Liver (tissue), 9 donors: ENCODE data around the gene OGG1. TPM values are rescaled to one million over a fixed set of nuclear protein-coding genes. Genes with fewer than 3 reads are reported as not detected.

Experiments used
- DNase-seq: peaks from one replicate; pipeline ENCODE4 v3.0.0-alpha.2; 2017; ENCODE audit warnings: low spot score
- H3K27ac ChIP-seq, 2 donors: one replicate each; pipeline ENCODE4 v1.7.0; 2013; ENCODE audit warnings: inconsistent platforms in 2 of 2, low read length in 2 of 2, control low read depth in 1 of 2, low read depth in 1 of 2, mild to moderate bottlenecking in 1 of 2
- H3K27me3 ChIP-seq, 4 donors: one replicate each; pipeline versions ENCODE4 v1.6.1 to v1.7.0; 2013; ENCODE audit warnings: low read length in 3 of 4, inconsistent platforms in 1 of 4, mild to moderate bottlenecking in 1 of 4, moderate library complexity in 1 of 4; ENCODE audit not compliant: control insufficient read depth in 4 of 4, insufficient read depth in 4 of 4
- H3K36me3 ChIP-seq, 4 donors: one replicate each; pipeline versions ENCODE4 v1.6.1 to v1.7.0; 2013; ENCODE audit warnings: low read length in 3 of 4, mild to moderate bottlenecking in 3 of 4, low read depth in 1 of 4, moderate library complexity in 1 of 4; ENCODE audit not compliant: control insufficient read depth in 4 of 4, insufficient read depth in 3 of 4
- H3K4me1 ChIP-seq, 4 donors: one replicate each; pipeline versions ENCODE4 v1.6.1 to v1.7.0; 2013; ENCODE audit warnings: low read length in 3 of 4, mild to moderate bottlenecking in 3 of 4, moderate library complexity in 1 of 4; ENCODE audit not compliant: control insufficient read depth in 4 of 4, insufficient read depth in 4 of 4
- H3K4me3 ChIP-seq, 3 donors: one replicate each; pipeline versions ENCODE4 v1.6.1 to v1.7.0; 2013; ENCODE audit warnings: low read length in 3 of 3, control low read depth in 1 of 3, low read depth in 1 of 3, mild to moderate bottlenecking in 1 of 3
- H3K9ac ChIP-seq, 2 donors: one replicate each; pipeline ENCODE4 v1.7.0; 2013; ENCODE audit warnings: low read length in 2 of 2, mild to moderate bottlenecking in 2 of 2, moderate library complexity in 2 of 2, control low read depth in 1 of 2, low read depth in 1 of 2
- H3K9me3 ChIP-seq, 4 donors: one replicate each; pipeline versions ENCODE4 v1.6.1 to v1.7.0; 2013; ENCODE audit warnings: low read length in 3 of 4; ENCODE audit not compliant: control insufficient read depth in 4 of 4
- EGR1 ChIP-seq, 2 donors: IDR thresholded peaks; 2 replicates each; pipeline ENCODE4 v1.6.1; 2016 to 2018; ENCODE audit warnings: antibody characterized with exemption in 2 of 2, low read depth in 2 of 2
- FOXA1 ChIP-seq: IDR thresholded peaks from 2 replicates; pipeline ENCODE4 v1.6.1; 2016; ENCODE audit warnings: antibody characterized with exemption
- FOXA2 ChIP-seq: IDR thresholded peaks from 2 replicates; pipeline ENCODE4 v1.6.1; 2016; ENCODE audit warnings: antibody characterized with exemption
- GABPA ChIP-seq, 2 donors: IDR thresholded peaks in 1 of 2; conservative IDR thresholded peaks in 1 of 2; 2 replicates each; pipeline ENCODE4 v1.6.1; 2016; ENCODE audit warnings: antibody characterized with exemption in 2 of 2, mild to moderate bottlenecking in 1 of 2, moderate library complexity in 1 of 2
- HNF4A ChIP-seq, 2 donors: conservative IDR thresholded peaks; 2 replicates each; pipeline ENCODE4 v1.6.1; 2016; ENCODE audit warnings: antibody characterized with exemption in 2 of 2, mild to moderate bottlenecking in 2 of 2
- HNF4G ChIP-seq: IDR thresholded peaks from 2 replicates; pipeline ENCODE4 v1.6.1; 2016; ENCODE audit warnings: antibody characterized with exemption
- JUND ChIP-seq, 2 donors: IDR thresholded peaks; 2 replicates each; pipeline ENCODE4 v1.6.1; 2016; ENCODE audit warnings: antibody characterized with exemption in 2 of 2
- NR2F2 ChIP-seq: IDR thresholded peaks from 2 replicates; pipeline ENCODE4 v1.6.1; 2016; ENCODE audit warnings: antibody characterized with exemption
- RAD21 ChIP-seq, 2 donors: IDR thresholded peaks; 2 replicates each; pipeline ENCODE4 v1.6.1; 2016; ENCODE audit warnings: antibody characterized with exemption in 2 of 2, mild to moderate bottlenecking in 2 of 2
- RXRA ChIP-seq, 2 donors: IDR thresholded peaks; 2 replicates each; pipeline ENCODE4 v1.6.1; 2017 to 2018; ENCODE audit warnings: antibody characterized with exemption in 2 of 2, mild to moderate bottlenecking in 1 of 2
- SP1 ChIP-seq: IDR thresholded peaks from 2 replicates; pipeline ENCODE4 v1.6.1; 2018; ENCODE audit warnings: antibody characterized with exemption, mild to moderate bottlenecking
- TAF1 ChIP-seq: conservative IDR thresholded peaks from 2 replicates; pipeline ENCODE4 v1.6.1; 2016; ENCODE audit warnings: antibody characterized with exemption, mild to moderate bottlenecking
- YY1 ChIP-seq: IDR thresholded peaks from 2 replicates; pipeline ENCODE4 v1.6.1; 2016; ENCODE audit warnings: antibody characterized with exemption, mild to moderate bottlenecking
- ZBTB33 ChIP-seq: IDR thresholded peaks from 2 replicates; pipeline ENCODE4 v1.6.1; 2016; ENCODE audit warnings: antibody characterized with exemption
- WGBS: extraction: QIAGEN DNeasy Blood & Tissue Kit; methylation state at CpG from one replicate; pipeline ENCODE4 v1.1.7; 2013; 5-methylcytosine and 5-hydroxymethylcytosine counted together
- polyA plus RNA-seq, 2 donors: library from polyadenylated mRNA; stranded (reverse) in 1 of 2; unstranded in 1 of 2; fragments of 200-250 nt in 1 of 2; fragments of >200 nt in 1 of 2; fragmentation: Nextera tagmentation in 1 of 2; extraction: Ambion mirVana in 1 of 2; gene quantifications; one replicate each; pipeline versions ENCODE4 v1.2.1 to v1.2.3, GENCODE V29; 2013 to 2015
- total RNA-seq, 2 donors: library from RNA; depleted of rRNA; stranded (reverse); fragments of >200 nt; gene quantifications; one replicate each; pipeline ENCODE4 v1.2.3, GENCODE V29; 2014
- TF ChIP-seq, protein P1 (sequence below): IDR thresholded peaks from 2 replicates; pipeline ENCODE4 v1.6.1; 2016; ENCODE audit warnings: antibody characterized with exemption
- donor health status: healthy.
- donor health status: healthy.
- donor health status: healthy.
- donor health status: healthy.
- donor health status: healthy.

Gene OGG1
- total and polyA plus RNA-seq, 4 donors: 8.9 to 19.8 (median 10.0) TPM

GRCh38 chr3:9780458-9780812 lies 30.7 kb downstream of the OGG1 start:
- H3K27me3 ChIP-seq: no peaks in the 10 kb centered on the region
- WGBS: 63% methylated on average over 10 of the region's 10 CpGs
- H3K4me1 ChIP-seq: peaks cover 6 to 34% (median 18%) of the 10 kb centered on the region in 4 donors
- H3K27ac ChIP-seq: peak overlapping the region; percentile 79 to 83
- H3K9ac ChIP-seq: no peak overlapping the region
- H3K4me3 ChIP-seq: no peak overlapping the region
- TF ChIP-seq FOXA1 (no peak), FOXA2 (no peak), SP1 (peak; percentile 18), EGR1 (IDR thresholded peaks at IDR 0.05; ENCODE audit: low read depth in 2 of 2) (no peak), RXRA (IDR thresholded peaks at IDR 0.05) (peak in 1 of 2 donors; percentile 42), HNF4A (conservative IDR thresholded peaks at IDR 0.05) (peak in 1 of 2 donors; percentile 46), GABPA (IDR thresholded peaks at IDR 0.05 in 1 of 2, conservative IDR thresholded peaks at IDR 0.05 in 1 of 2) (peak in 1 of 2 donors; percentile 16), JUND (IDR thresholded peaks at IDR 0.05) (peak in 1 of 2 donors; percentile 20), ZBTB33 (no peak)
- peaks cover 0 to 16% (median 13%) of the 10 kb centered on the region in 4 donors for H3K36me3 ChIP-seq
- no peaks in the 10 kb centered on the region for H3K9me3 ChIP-seq
- DNase-seq: no peak

GRCh38 chr3:9780910-9781309 lies 31.2 kb downstream of the OGG1 start:
- WGBS: 89% methylated on average over 4 of the region's 4 CpGs
- Histone ChIP-seq H3K36me3 (peaks cover 0 to 19% (median 15%) of the 10 kb centered on the region in 4 donors), H3K4me3 (no peak overlapping the region), H3K27me3 (no peaks in the 10 kb centered on the region), H3K27ac (peak overlapping the region; percentile 79 to 83), H3K9me3 (no peaks in the 10 kb centered on the region), H3K9ac (no peak overlapping the region), H3K4me1 (peaks cover 6 to 34% (median 18%) of the 10 kb centered on the region in 4 donors)
- DNase-seq: no peak
- TF ChIP-seq, protein P1, sequence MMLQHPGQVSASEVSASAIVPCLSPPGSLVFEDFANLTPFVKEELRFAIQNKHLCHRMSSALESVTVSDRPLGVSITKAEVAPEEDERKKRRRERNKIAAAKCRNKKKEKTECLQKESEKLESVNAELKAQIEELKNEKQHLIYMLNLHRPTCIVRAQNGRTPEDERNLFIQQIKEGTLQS: no peak
- no peak for TF ChIP-seq HNF4G
- no peak for TF ChIP-seq EGR1 (IDR thresholded peaks at IDR 0.05; ENCODE audit: low read depth in 2 of 2)
- no peak for TF ChIP-seq TAF1

DNA sequence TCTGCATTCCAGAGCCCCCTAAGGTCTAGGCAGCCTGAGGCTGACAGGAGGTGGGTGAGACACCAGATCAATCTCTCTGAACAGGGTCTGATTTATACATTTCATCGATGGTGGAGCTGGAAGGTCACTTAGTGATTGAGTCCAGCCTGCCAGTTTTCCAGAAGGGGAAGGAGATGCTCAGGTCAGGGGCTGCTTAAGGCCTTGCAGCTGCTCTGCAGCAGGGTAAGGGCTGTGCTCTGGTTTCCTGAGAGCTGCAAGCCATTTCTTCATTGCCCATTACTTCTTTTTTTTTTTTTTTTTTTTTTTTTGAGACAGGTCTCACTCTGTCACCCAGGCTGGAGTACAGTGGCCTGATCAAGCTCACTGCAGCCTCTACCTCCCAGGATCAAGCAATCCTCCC lies 31.8 kb downstream of the OGG1 start:
- TF ChIP-seq NR2F2: no peak
- no peak for TF ChIP-seq RAD21 (IDR thresholded peaks at IDR 0.05)
- TF ChIP-seq RXRA (IDR thresholded peaks at IDR 0.05): no peak
- TF ChIP-seq TAF1: no peak
- no peak for TF ChIP-seq FOXA2
- no peak for TF ChIP-seq JUND (IDR thresholded peaks at IDR 0.05)
- no peak for TF ChIP-seq YY1
- no peak for TF ChIP-seq ZBTB33
- Histone ChIP-seq H3K27ac (peak overlapping the region; percentile 79 to 83), H3K36me3 (peaks cover 2 to 24% (median 16%) of the 10 kb centered on the region in 4 donors), H3K4me3 (no peak overlapping the region), H3K9ac (no peak overlapping the region), H3K27me3 (no peaks in the 10 kb centered on the region), H3K4me1 (peaks cover 6 to 34% (median 18%) of the 10 kb centered on the region in 4 donors), H3K9me3 (no peaks in the 10 kb centered on the region)
- DNase-seq: no peak
- WGBS: 90% methylated on average over 1 of the region's 1 CpG
